Gastrocnemius medialis (tissue), 4 donors: ENCODE data around the gene OR1Q1. TPM values are rescaled to one million over a fixed set of nuclear protein-coding genes. Genes with fewer than 3 reads are reported as not detected.

Experiments
- ATAC-seq, 2 donors: fragments of 150-250 bp; one replicate each; pipeline ENCODE4 v1.9.1; 2016
- DNase-seq, 2 donors: peaks; one replicate each; pipeline ENCODE4 v3.0.0-alpha.2; 2019
- H3K27ac ChIP-seq, 4 donors: fragments of 200-600 bp; sonication (generic); 1 replicate in 1 of 4; 2 replicates in 3 of 4; pipeline ENCODE4 v1.5.1; 2016 to 2018; ENCODE audit warnings: mild to moderate bottlenecking in 2 of 4, moderate library complexity in 1 of 4
- H3K27me3 ChIP-seq, 3 donors: fragments of 200-600 bp; sonication (generic) in 2 of 3; 1 replicate in 1 of 3; 2 replicates in 2 of 3; pipeline versions ENCODE4 v1.5.1 to v1.6.0; 2016 to 2019; ENCODE audit warnings: mild to moderate bottlenecking in 1 of 3, moderate library complexity in 1 of 3
- H3K36me3 ChIP-seq, 2 donors: fragments of 200-600 bp; sonication (generic) in 1 of 2; one replicate each; pipeline ENCODE4 v1.5.1; 2017 to 2018
- H3K4me1 ChIP-seq, 2 donors: fragments of 200-600 bp; sonication (generic) in 1 of 2; one replicate each; pipeline ENCODE4 v1.5.1; 2016 to 2017; ENCODE audit warnings: mild to moderate bottlenecking in 2 of 2
- H3K4me3 ChIP-seq, 4 donors: fragments of 200-600 bp; sonication (generic) in 3 of 4; 1 replicate in 1 of 4; 2 replicates in 3 of 4; pipeline ENCODE4 v1.5.1; 2016 to 2019; ENCODE audit warnings: mild to moderate bottlenecking in 2 of 4
- H3K9me3 ChIP-seq, 3 donors: fragments of 200-600 bp; sonication (generic) in 2 of 3; 1 replicate in 1 of 3; 2 replicates in 2 of 3; pipeline ENCODE4 v1.5.1; 2016 to 2019
- CTCF ChIP-seq, 5 experiments: fragments of 450-650 bp in 3 of 5; fragments of 200-600 bp in 2 of 5; sonication (generic) in 2 of 5; IDR thresholded peaks in 4 of 5; conservative IDR thresholded peaks in 1 of 5; 1 replicate in 4 of 5; 2 replicates in 1 of 5; pipeline ENCODE4 v1.5.1; 2016 to 2019; ENCODE audit warnings: antibody characterized with exemption in 5 of 5, mild to moderate bottlenecking in 3 of 5, moderate library complexity in 3 of 5
- POLR2A ChIP-seq, 2 donors: fragments of 450-650 bp; IDR thresholded peaks; one replicate each; pipeline ENCODE4 v1.6.1; 2017; ENCODE audit warnings: antibody characterized with exemption in 2 of 2, mild to moderate bottlenecking in 2 of 2, moderate library complexity in 2 of 2
- in situ Hi-C, 4 donors: fragments of 200-750 bp; cut with MboI; loops; one replicate each; pipeline versions ENCODE4 v1.15.0 to v1.8.0; 2017; ENCODE audit warnings: low sequenced_read_pairs in 4 of 4
- intact Hi-C: fragments of 100-400 bp; cut with DNase I; formaldehyde crosslinking; loops from one replicate; pipeline ENCODE4 v1.15.1; 2023; ENCODE audit warnings: low total_unique reads
- total RNA-seq, 4 donors: library from RNA; depleted of rRNA; stranded (reverse); fragments of >200 nt; gene quantifications; one replicate each; pipeline versions ENCODE4 v1.1.0 to v1.2.3, GENCODE V29; 2016

The OR1Q1 gene
- total RNA-seq, 4 donors from 2014 or later = not detected

GRCh38 chr9:122605691-122606090 lies 8.8 kb upstream of the OR1Q1 start:
- no peaks in the 10 kb centered on the region for H3K4me1 ChIP-seq
- intact Hi-C loops (no loop called here), in situ Hi-C loops (no loop called here)
- H3K4me3 ChIP-seq = no peak overlapping the region
- H3K27me3 ChIP-seq = no peaks in the 10 kb centered on the region
- H3K36me3 ChIP-seq = no peaks in the 10 kb centered on the region
- TF ChIP-seq POLR2A (IDR thresholded peaks at IDR 0.05) = no peak
- TF ChIP-seq CTCF (IDR thresholded peaks at IDR 0.05 in 4 of 5, conservative IDR thresholded peaks at IDR 0.05 in 1 of 5) = no peak
- ATAC-seq (no peak), DNase-seq (no peak)
- H3K27ac ChIP-seq = no peak overlapping the region
- no peaks in the 10 kb centered on the region for H3K9me3 ChIP-seq

- no peaks in the 10 kb centered on the region for H3K9me3 ChIP-seq
- TF ChIP-seq POLR2A (IDR thresholded peaks at IDR 0.05) (no peak), CTCF (IDR thresholded peaks at IDR 0.05 in 4 of 5, conservative IDR thresholded peaks at IDR 0.05 in 1 of 5) (no peak)
- no peak overlapping the region for H3K4me3 ChIP-seq
- no peaks in the 10 kb centered on the region for H3K4me1 ChIP-seq
- no peaks in the 10 kb centered on the region for H3K36me3 ChIP-seq
- DNase-seq (no peak), ATAC-seq (no peak)
- in situ Hi-C loops (no loop called here), intact Hi-C loops (no loop called here)
- H3K27me3 ChIP-seq = no peaks in the 10 kb centered on the region
- H3K27ac ChIP-seq = no peak overlapping the region
These were observed 8.0 kb upstream of the OR1Q1 start for GRCh38 chr9:122606587-122606986.

- ATAC-seq (no peak), DNase-seq (no peak)
- Histone ChIP-seq H3K4me1 (no peaks in the 10 kb centered on the region), H3K27me3 (no peaks in the 10 kb centered on the region), H3K27ac (no peak overlapping the region), H3K36me3 (no peaks in the 10 kb centered on the region), H3K4me3 (no peak overlapping the region), H3K9me3 (no peaks in the 10 kb centered on the region)
- intact Hi-C loops (no loop called here), in situ Hi-C loops (no loop called here)
- no peak for TF ChIP-seq CTCF (IDR thresholded peaks at IDR 0.05 in 4 of 5, conservative IDR thresholded peaks at IDR 0.05 in 1 of 5)
- TF ChIP-seq POLR2A (IDR thresholded peaks at IDR 0.05) = no peak
These were observed 4.7 kb upstream of the OR1Q1 start for GRCh38 chr9:122609804-122610203.

- no peak for TF ChIP-seq POLR2A (IDR thresholded peaks at IDR 0.05)
- no peak for TF ChIP-seq CTCF (IDR thresholded peaks at IDR 0.05 in 4 of 5, conservative IDR thresholded peaks at IDR 0.05 in 1 of 5)
- H3K9me3 ChIP-seq = no peaks in the 10 kb centered on the region
- DNase-seq (no peak), ATAC-seq (no peak)
- H3K27me3 ChIP-seq = no peaks in the 10 kb centered on the region
- H3K4me1 ChIP-seq = no peaks in the 10 kb centered on the region
- H3K4me3 ChIP-seq = no peak overlapping the region
- H3K27ac ChIP-seq = no peak overlapping the region
- intact Hi-C loops = no loop called here
- in situ Hi-C loops = no loop called here
- no peaks in the 10 kb centered on the region for H3K36me3 ChIP-seq
These were observed 5.5 kb downstream of the OR1Q1 start for GRCh38 chr9:122619996-122620395.

- no peak for DNase-seq
- intact Hi-C loops (no loop called here), in situ Hi-C loops (no loop called here)
- Histone ChIP-seq H3K36me3 (no peaks in the 10 kb centered on the region), H3K27ac (no peak overlapping the region), H3K4me3 (no peak overlapping the region), H3K9me3 (no peaks in the 10 kb centered on the region), H3K27me3 (no peaks in the 10 kb centered on the region), H3K4me1 (no peaks in the 10 kb centered on the region)
- TF ChIP-seq CTCF (IDR thresholded peaks at IDR 0.05 in 4 of 5, conservative IDR thresholded peaks at IDR 0.05 in 1 of 5) (no peak), POLR2A (IDR thresholded peaks at IDR 0.05) (no peak)
- ATAC-seq = no peak
These were observed 27.7 kb downstream of the OR1Q1 start for GRCh38 chr9:122642226-122642625.
